Tibial nerve (tissue), 4 donors: ENCODE data around the gene C5orf15.
"Not testable (repeated sequence)": the region's sequence is repeated elsewhere in the genome, so short reads cannot be mapped to it uniquely, and the experiment has no call there.

Experiments
- EP300 ChIP-seq, 2 donors: sonication (generic); formaldehyde crosslinking; IDR thresholded peaks; one replicate each; pipeline ENCODE4 v1.6.1; 2017; ENCODE audit warnings: antibody characterized with exemption in 2 of 2, mild to moderate bottlenecking in 1 of 2
- POLR2A ChIP-seq, 2 donors: fragments of 450-650 bp; IDR thresholded peaks; one replicate each; pipeline ENCODE4 v1.6.1; 2017; ENCODE audit warnings: antibody characterized with exemption in 2 of 2, mild to moderate bottlenecking in 2 of 2, moderate library complexity in 2 of 2
- TF ChIP-seq, protein P1 (sequence below), 5 experiments: fragments of 200-600 bp in 3 of 5; fragments of 450-650 bp in 2 of 5; sonication (generic) in 3 of 5; IDR thresholded peaks; one replicate each; pipeline ENCODE4 v1.5.1; 2016 to 2019; ENCODE audit warnings: antibody characterized with exemption in 5 of 5, mild to moderate bottlenecking in 3 of 5, moderate library complexity in 2 of 5

DNA sequence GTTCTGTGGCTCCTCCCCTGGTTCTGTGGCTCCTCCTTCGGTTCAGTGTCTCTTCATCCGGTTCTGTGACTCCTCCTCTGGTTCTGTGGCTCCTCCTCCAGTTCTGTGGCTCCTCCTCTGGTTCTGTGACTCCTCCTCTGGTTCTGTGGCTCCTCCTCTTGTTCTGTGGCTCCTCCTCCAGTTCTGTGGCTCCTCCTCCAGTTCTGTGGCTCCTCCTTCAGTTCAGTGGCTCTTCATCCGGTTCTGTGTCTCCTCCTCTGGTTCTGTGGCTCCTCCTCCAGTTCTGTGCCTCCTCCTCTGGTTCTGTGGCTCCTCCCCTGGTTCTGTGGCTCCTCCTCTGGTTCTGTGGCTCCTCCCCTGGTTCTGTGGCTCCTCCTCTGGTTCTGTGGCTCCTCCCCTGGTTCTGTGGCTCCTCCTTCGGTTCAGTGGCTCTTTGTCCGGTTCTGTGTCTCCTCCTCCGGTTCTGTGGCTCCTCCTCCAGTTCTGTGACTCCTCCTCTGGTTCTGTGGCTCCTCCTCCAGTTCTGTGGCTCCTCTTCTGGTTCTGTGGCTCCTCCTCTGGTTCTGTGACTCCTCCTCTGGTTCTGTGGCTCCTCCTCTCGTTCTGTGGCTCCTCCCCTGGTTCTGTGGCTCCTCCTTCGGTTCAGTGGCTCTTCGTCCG, 32.3 kb downstream of the C5orf15 start:
- TF ChIP-seq, protein P1, sequence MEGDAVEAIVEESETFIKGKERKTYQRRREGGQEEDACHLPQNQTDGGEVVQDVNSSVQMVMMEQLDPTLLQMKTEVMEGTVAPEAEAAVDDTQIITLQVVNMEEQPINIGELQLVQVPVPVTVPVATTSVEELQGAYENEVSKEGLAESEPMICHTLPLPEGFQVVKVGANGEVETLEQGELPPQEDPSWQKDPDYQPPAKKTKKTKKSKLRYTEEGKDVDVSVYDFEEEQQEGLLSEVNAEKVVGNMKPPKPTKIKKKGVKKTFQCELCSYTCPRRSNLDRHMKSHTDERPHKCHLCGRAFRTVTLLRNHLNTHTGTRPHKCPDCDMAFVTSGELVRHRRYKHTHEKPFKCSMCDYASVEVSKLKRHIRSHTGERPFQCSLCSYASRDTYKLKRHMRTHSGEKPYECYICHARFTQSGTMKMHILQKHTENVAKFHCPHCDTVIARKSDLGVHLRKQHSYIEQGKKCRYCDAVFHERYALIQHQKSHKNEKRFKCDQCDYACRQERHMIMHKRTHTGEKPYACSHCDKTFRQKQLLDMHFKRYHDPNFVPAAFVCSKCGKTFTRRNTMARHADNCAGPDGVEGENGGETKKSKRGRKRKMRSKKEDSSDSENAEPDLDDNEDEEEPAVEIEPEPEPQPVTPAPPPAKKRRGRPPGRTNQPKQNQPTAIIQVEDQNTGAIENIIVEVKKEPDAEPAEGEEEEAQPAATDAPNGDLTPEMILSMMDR (IDR thresholded peaks at IDR 0.05): not testable (repeated sequence)
- not testable (repeated sequence) for TF ChIP-seq POLR2A, EP300 (IDR thresholded peaks at IDR 0.05)
